BJ (cell line): ENCODE data around the gene CPPED1. TPM values are rescaled to one million over a fixed set of nuclear protein-coding genes. Genes with fewer than 3 reads are reported as not detected.

Source experiments
- CTCF ChIA-PET: fragments of 350-600 bp; formaldehyde crosslinking; extraction: SDS; loops from one replicate; lab custom pipeline; 2021; ENCODE audit warnings: antibody characterized with exemption, inconsistent platforms; lab: Yijun Ruan, JAX
- POLR2A ChIA-PET: fragments of 300-600 bp; sonication (Branson Sonifier 250); formaldehyde crosslinking; extraction: SDS; loops from one replicate; lab custom pipeline; 2021; ENCODE audit warnings: antibody characterized with exemption; lab: Charles Lee
- DNase-seq: peaks from one replicate; pipeline ENCODE4 v3.0.0-alpha.2; 2011; ENCODE audit warnings: low read depth
- H3K27me3 ChIP-seq: 2 replicates; pipeline ENCODE4 v1.6.0; 2011; ENCODE audit warnings: low read length; ENCODE audit not compliant: control insufficient read depth, insufficient read depth
- H3K36me3 ChIP-seq: 2 replicates; pipeline ENCODE4 v1.5.1; 2011; ENCODE audit warnings: low read length; ENCODE audit not compliant: control insufficient read depth, insufficient read depth
- H3K4me3 ChIP-seq: 2 replicates; pipeline ENCODE4 v1.5.1; 2011; ENCODE audit warnings: low read depth, mild to moderate bottlenecking, control low read depth, low read length
- polyA plus RNA-seq: library from polyadenylated mRNA; depleted of rRNA; stranded (reverse); fragments of >200 nt; gene quantifications from 2 replicates; pipeline ENCODE4 v1.2.3, GENCODE V29; 2011
- TF ChIP-seq, protein P1 (sequence below): IDR thresholded peaks from 2 replicates; pipeline ENCODE4 v1.5.1; 2011; ENCODE audit warnings: low read depth, mild to moderate bottlenecking, control low read depth, inconsistent platforms, low read length, moderate library complexity; ENCODE audit not compliant: insufficient read depth

CPPED1 gene
- polyA plus RNA-seq, 1 experiment: 24.1 TPM

DNA sequence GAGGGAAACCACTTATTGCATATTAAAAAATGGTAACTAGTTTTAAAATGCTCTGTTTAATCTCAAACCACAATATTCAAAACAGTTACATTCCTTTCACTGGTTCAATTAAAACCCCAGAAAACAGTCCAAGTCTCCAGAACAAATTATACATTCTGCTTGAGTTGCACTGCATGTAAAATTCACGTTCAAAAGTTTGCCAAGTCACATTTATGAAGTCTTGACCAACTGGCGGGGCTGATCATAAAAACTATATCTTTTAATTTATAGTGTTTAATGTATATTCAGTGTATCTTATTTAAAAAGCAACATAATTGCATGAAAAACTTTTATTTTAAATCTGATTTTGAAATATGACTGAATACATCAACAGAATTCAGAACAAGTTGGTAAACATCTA is 25.0 kb downstream of the CPPED1 start:
- Histone ChIP-seq H3K4me3 (no peak overlapping the region), H3K27me3 (no peaks in the 10 kb centered on the region), H3K36me3 (peaks cover 7% of the 10 kb centered on the region)
- ChIA-PET CTCF (no interaction called here), POLR2A (no interaction called here)
- DNase-seq: no peak
- TF ChIP-seq, protein P1, sequence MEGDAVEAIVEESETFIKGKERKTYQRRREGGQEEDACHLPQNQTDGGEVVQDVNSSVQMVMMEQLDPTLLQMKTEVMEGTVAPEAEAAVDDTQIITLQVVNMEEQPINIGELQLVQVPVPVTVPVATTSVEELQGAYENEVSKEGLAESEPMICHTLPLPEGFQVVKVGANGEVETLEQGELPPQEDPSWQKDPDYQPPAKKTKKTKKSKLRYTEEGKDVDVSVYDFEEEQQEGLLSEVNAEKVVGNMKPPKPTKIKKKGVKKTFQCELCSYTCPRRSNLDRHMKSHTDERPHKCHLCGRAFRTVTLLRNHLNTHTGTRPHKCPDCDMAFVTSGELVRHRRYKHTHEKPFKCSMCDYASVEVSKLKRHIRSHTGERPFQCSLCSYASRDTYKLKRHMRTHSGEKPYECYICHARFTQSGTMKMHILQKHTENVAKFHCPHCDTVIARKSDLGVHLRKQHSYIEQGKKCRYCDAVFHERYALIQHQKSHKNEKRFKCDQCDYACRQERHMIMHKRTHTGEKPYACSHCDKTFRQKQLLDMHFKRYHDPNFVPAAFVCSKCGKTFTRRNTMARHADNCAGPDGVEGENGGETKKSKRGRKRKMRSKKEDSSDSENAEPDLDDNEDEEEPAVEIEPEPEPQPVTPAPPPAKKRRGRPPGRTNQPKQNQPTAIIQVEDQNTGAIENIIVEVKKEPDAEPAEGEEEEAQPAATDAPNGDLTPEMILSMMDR: no peak

DNA sequence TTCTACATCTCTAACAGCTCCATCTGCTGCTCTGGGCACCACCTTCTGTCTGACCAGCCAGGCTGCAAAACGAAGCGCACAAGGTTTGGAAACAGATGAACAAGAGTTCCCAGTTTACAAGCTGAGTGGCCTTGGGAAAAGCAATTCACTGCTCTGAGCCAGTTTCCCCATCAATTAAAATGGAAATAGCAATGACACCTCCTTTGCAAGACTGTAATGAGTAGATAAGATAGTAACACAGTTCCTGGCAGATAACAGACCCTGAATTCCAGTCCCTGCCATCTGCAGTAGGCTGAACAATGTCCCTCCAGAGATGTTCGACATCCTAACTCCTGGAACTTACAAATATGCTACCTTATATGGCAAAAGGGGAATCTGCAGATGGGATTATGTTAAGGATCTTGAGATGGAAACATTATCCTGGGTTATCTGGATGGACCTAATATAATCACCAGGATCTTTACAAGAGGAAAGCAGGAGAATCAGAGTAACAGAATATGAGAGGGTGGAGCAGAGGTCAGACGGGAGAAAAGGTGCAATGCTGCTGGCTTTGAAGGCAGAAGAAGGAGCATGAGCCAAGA is 27.9 kb downstream of the CPPED1 start:
- no peak overlapping the region for H3K4me3 ChIP-seq
- TF ChIP-seq, protein P1: no peak
- no peak for DNase-seq
- peaks cover 5% of the 10 kb centered on the region for H3K36me3 ChIP-seq
- H3K27me3 ChIP-seq: no peaks in the 10 kb centered on the region
- ChIA-PET POLR2A (no interaction called here), CTCF (no interaction called here)

DNA sequence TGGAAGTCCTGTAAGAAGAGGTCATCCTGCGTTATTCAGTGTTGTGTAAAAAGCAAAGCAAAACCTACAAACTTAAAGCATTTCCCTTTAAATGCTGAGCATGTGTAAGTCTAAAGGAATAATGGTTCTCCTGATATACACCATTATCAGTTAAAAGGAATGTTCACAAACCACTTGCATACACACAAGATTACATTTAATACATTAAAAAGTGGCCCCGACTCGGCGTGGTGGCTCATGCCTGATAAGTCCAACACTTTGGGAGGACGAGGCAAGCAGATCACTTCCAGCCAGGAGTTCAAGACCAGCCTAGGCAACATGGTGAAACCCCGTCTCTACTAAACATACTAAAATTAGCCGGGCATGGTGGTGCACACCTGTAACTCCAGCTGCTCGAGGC is 30.5 kb downstream of the CPPED1 start:
- TF ChIP-seq, protein P1: no peak
- DNase-seq: no peak
- POLR2A ChIA-PET: no interaction called here
- H3K36me3 ChIP-seq: peaks cover 1% of the 10 kb centered on the region; the same call in 1 of the 2 replicates
- CTCF ChIA-PET: no interaction called here
- no peaks in the 10 kb centered on the region for H3K27me3 ChIP-seq
- no peak overlapping the region for H3K4me3 ChIP-seq

DNA sequence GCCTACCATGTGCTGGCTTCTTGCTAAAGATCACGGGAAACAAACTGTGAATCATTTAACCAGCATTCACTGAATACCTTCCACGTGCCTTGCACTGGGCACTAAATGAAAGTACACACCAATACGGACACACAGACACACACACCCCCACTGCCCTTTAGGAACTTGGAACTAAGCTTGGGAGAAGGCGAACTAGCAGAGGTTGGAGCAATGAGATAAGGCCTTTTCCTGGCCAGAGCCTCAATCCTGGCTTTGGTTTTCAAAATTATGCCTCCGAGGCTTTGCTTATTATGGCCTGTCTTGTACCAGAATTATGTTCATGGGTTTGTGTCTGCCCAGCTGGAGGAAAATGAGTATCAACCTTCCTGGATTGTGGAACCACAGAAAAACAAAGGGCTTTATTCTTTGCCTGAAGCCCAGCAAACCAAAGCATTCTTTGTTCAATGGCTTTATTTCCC is 32.3 kb downstream of the CPPED1 start:
- Histone ChIP-seq H3K36me3 (peaks cover under 1% of the 10 kb centered on the region; the same call in 1 of the 2 replicates), H3K4me3 (no peak overlapping the region)

DNA sequence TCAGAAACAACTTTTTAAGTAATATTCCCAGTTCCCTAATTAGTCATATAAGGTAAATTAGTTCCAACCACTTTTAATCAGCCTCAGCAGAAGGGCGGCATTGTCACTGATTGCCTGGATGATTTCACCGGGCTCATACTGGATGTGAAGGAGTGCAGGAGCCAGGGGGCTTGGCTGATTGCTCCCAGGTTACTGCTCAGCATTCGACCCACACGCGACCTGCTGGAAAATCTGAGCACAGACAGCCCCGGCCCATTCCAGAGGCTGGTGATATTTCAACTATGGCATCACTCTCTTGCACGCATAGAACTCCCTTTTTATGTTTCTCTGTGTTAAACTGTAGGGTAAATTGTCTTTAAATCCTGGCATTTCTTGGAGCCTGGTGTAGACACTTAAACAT is 34.2 kb downstream of the CPPED1 start:
- Histone ChIP-seq H3K4me3 (no peak overlapping the region), H3K27me3 (no peaks in the 10 kb centered on the region), H3K36me3 (no peaks in the 10 kb centered on the region)
- DNase-seq: no peak
- ChIA-PET POLR2A (no interaction called here), CTCF (no interaction called here)
- TF ChIP-seq, protein P1: no peak

More for the DNA sequence above, 32.3 kb downstream of the CPPED1 start:
- ChIA-PET POLR2A (no interaction called here), CTCF (no interaction called here)
- H3K27me3 ChIP-seq: no peaks in the 10 kb centered on the region
- no peak for DNase-seq
- TF ChIP-seq, protein P1: no peak
